BJ (cell line): ENCODE data around the gene GULP1. TPM values are rescaled to one million over a fixed set of nuclear protein-coding genes. Genes with fewer than 3 reads are reported as not detected.

Experiments used
- CTCF ChIA-PET: fragments of 350-600 bp; formaldehyde crosslinking; extraction: SDS; loops from one replicate; lab custom pipeline; 2021; ENCODE audit warnings: antibody characterized with exemption, inconsistent platforms; lab: Yijun Ruan, JAX
- POLR2A ChIA-PET: fragments of 300-600 bp; sonication (Branson Sonifier 250); formaldehyde crosslinking; extraction: SDS; loops from one replicate; lab custom pipeline; 2021; ENCODE audit warnings: antibody characterized with exemption; lab: Charles Lee
- DNase-seq: peaks from one replicate; pipeline ENCODE4 v3.0.0-alpha.2; 2011; ENCODE audit warnings: low read depth
- H3K27me3 ChIP-seq: 2 replicates; pipeline ENCODE4 v1.6.0; 2011; ENCODE audit warnings: low read length; ENCODE audit not compliant: control insufficient read depth, insufficient read depth
- H3K36me3 ChIP-seq: 2 replicates; pipeline ENCODE4 v1.5.1; 2011; ENCODE audit warnings: low read length; ENCODE audit not compliant: control insufficient read depth, insufficient read depth
- H3K4me3 ChIP-seq: 2 replicates; pipeline ENCODE4 v1.5.1; 2011; ENCODE audit warnings: low read depth, mild to moderate bottlenecking, control low read depth, low read length
- CTCF ChIP-seq: IDR thresholded peaks from 2 replicates; pipeline ENCODE4 v1.5.1; 2011; ENCODE audit warnings: low read depth, mild to moderate bottlenecking, control low read depth, inconsistent platforms, low read length, moderate library complexity; ENCODE audit not compliant: insufficient read depth
- polyA plus RNA-seq: library from polyadenylated mRNA; depleted of rRNA; stranded (reverse); fragments of >200 nt; gene quantifications from 2 replicates; pipeline ENCODE4 v1.2.3, GENCODE V29; 2011

GULP1 gene
- polyA plus RNA-seq, 1 experiment, result 31.0 TPM

DNA sequence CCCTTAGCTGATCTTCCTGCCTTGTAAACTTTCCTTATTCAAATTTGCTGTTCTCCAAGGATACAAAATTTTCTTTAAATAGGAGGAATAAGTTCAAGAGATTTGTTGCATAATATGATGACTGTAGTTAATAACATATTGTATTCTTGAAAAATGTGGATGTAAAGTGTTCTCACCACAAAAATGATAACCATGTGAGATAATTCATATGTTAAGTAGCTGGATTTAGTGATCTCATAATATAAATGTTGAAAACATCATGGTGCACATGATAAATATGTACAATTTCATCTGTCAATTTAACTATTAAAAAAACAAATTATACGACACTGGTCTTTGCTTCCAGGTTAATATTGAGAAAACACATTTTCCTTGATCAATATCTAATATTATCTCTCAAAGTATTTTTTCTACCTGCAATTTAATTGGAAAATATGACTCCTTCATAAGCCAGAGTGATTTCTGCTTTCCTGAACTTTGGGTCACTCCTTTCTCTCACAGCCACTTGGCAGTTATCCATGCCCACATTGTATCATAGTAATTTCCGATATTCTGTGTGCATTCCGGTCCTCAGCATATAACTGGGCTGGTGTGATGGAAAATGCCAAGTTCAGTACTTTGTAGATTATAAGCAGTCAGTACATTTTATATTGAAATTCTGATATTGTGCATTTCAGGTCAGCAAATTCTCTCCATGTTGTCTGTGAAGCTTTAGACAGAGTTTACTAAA lies 152.6 kb downstream of the GULP1 start:
- POLR2A ChIA-PET, result no interaction called here

DNA sequence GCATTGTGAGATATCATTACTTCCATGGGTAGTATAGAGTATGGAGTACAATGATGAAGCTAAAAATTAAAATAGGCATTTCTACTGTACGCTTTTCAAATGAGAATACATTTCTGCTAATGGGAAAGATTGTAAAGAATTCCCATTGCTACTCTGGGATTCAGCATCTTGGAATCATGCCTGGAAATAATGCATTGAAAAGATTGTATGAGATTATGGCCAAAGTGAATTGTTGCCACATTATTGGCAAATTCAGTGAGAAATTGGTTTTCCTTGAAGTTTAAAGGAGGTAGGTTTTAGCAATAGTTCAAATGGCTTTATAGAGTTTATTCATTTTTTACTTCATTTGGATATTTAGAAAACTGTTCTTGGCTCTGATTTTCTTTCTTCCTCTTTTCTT lies 157.9 kb downstream of the GULP1 start:
- ChIA-PET POLR2A (no interaction called here), CTCF (interaction anchor here (0.9 kb wide), 1 partner anchor 158 kb away, joined by 3 read pairs; the partner anchor contains the start of gene GULP1)
- DNase-seq, result no peak

More for the DNA sequence above, 152.6 kb downstream of the GULP1 start:
- CTCF ChIA-PET, result no interaction called here
- no peak for DNase-seq
- H3K4me3 ChIP-seq, result no peak overlapping the region
- no peaks in the 10 kb centered on the region for H3K27me3 ChIP-seq
- H3K36me3 ChIP-seq, result no peaks in the 10 kb centered on the region
- no peak for TF ChIP-seq CTCF

DNA sequence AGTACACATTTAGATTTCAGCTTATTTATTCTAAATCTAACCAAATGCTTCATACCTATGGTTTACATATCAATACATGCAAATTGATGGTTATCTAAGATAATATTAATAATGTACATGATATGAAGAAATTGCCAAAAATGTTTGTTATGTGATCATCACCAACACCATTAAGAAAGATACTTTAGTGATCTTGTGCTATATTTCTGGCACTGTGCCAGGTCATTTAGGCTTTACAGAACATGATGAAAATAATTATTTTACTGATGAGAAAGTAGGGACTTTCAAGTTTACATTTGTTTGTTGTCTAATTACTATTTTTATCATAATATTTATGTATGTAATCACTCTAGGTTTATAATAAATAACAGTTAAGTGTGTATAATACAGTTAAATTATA lies 158.3 kb downstream of the GULP1 start:
- Histone ChIP-seq H3K36me3 (no peaks in the 10 kb centered on the region), H3K27me3 (no peaks in the 10 kb centered on the region), H3K4me3 (no peak overlapping the region)
- TF ChIP-seq CTCF, result no peak
- POLR2A ChIA-PET, result no interaction called here
- CTCF ChIA-PET, result interaction anchor here (0.6 kb wide), 1 partner anchor 10 kb away, joined by 3 read pairs; no protein-coding TSS in a partner anchor
- no peak for DNase-seq

More for the DNA sequence above, 157.9 kb downstream of the GULP1 start:
- Histone ChIP-seq H3K27me3 (no peaks in the 10 kb centered on the region), H3K36me3 (no peaks in the 10 kb centered on the region), H3K4me3 (no peak overlapping the region)
- TF ChIP-seq CTCF, result no peak

- no peak overlapping the region for H3K4me3 ChIP-seq
- CTCF ChIA-PET, result interaction anchor here (0.5 kb wide), 1 partner anchor 81 kb away, joined by 3 read pairs; no protein-coding TSS in a partner anchor
- POLR2A ChIA-PET, result no interaction called here
- no peaks in the 10 kb centered on the region for H3K36me3 ChIP-seq
- DNase-seq, result peak; percentile 20
- H3K27me3 ChIP-seq, result no peaks in the 10 kb centered on the region
- TF ChIP-seq CTCF, result no peak
Measured at GRCh38 chr2:188450732-188451483, 159.2 kb downstream of the GULP1 start.

DNA sequence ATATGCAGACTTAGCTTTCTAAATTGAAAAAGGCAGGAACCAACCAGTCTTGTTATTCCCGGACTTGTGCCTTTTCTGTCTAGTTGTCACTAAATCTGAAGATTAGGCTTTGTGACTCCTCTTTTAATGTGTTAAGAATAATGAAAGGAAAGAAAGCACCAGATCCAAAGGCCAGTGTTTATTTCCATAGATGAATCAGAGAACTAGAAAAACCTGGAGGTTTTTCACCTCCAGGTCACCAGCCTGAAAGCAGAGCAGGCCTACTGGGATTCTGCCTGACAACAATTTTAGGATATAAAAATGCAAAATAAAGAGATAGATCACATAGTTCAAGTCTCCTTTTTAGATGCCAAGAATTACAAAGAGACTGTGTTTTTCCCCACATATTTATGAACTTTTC lies 160.4 kb downstream of the GULP1 start:
- Histone ChIP-seq H3K36me3 (no peaks in the 10 kb centered on the region), H3K4me3 (no peak overlapping the region), H3K27me3 (no peaks in the 10 kb centered on the region)
- POLR2A ChIA-PET, result no interaction called here
- no peak for TF ChIP-seq CTCF
- CTCF ChIA-PET, result interaction anchor here (0.8 kb wide), 1 partner anchor 495 kb away, joined by 3 read pairs; no protein-coding TSS in a partner anchor
- DNase-seq, result no peak
